NCI-H1930 (cell line): ENCODE results near the gene NEK11.
A peak's percentile ranks its signal among the peaks of the same experiment; 100 is the strongest.

Source experiments
- DNase-seq, 2 experiments: peaks; one replicate each; lab custom pipeline; 2025; lab: John Stamatoyannopoulos, UW

NEK11 gene

GRCh38 chr3:131026321-131027151 lies at the start of gene NEK11, which contains the start of gene ASTE1:
Gene NEK11 (plus strand): TSS chr3:131026877. CDS start chr3:131029709, 2,832 bp downstream.
Gene ASTE1 (minus strand): TSS chr3:131026825. CDS start chr3:131025306, 1,519 bp downstream.
- peak; percentile 61 to 75 for DNase-seq

- no peak for DNase-seq
Measured at GRCh38 chr3:130979117-130979516, 47.6 kb upstream of the NEK11 start.

GRCh38 chr3:130981469-130981868 lies 45.2 kb upstream of the NEK11 start:
- no peak for DNase-seq

GRCh38 chr3:130990282-130990681 lies 36.4 kb upstream of the NEK11 start:
- DNase-seq = no peak

- no peak for DNase-seq
Measured at GRCh38 chr3:130991126-130991525, 35.6 kb upstream of the NEK11 start.

GRCh38 chr3:130992344-130992743 lies 34.3 kb upstream of the NEK11 start:
- no peak for DNase-seq

GRCh38 chr3:130997289-130997688 lies 29.4 kb upstream of the NEK11 start:
- no peak for DNase-seq

GRCh38 chr3:131001071-131001470 lies 25.6 kb upstream of the NEK11 start:
- no peak for DNase-seq

GRCh38 chr3:131004603-131005002 lies 22.1 kb upstream of the NEK11 start:
- DNase-seq = no peak

- no peak for DNase-seq
Measured at GRCh38 chr3:131007256-131007655, 19.4 kb upstream of the NEK11 start.

GRCh38 chr3:131007782-131008181 lies 18.9 kb upstream of the NEK11 start:
- DNase-seq = no peak

- no peak for DNase-seq
Measured at GRCh38 chr3:131008326-131008725, 18.4 kb upstream of the NEK11 start.

GRCh38 chr3:131009698-131010097 lies 17.0 kb upstream of the NEK11 start:
- no peak for DNase-seq

GRCh38 chr3:131018970-131019369 lies 7.7 kb upstream of the NEK11 start:
- no peak for DNase-seq

GRCh38 chr3:131020122-131020693 lies 6.5 kb upstream of the NEK11 start:
- no peak for DNase-seq

GRCh38 chr3:131025539-131025938 lies 1.1 kb upstream of the NEK11 start:
- DNase-seq = no peak

- DNase-seq = no peak
Measured at GRCh38 chr3:131028844-131029243, 2.2 kb downstream of the NEK11 start.

GRCh38 chr3:131031660-131032059 lies 5.0 kb downstream of the NEK11 start:
- no peak for DNase-seq

- DNase-seq = peak in 1 of 2 experiments; percentile 37
Measured at GRCh38 chr3:131033480-131034080, 6.9 kb downstream of the NEK11 start.

GRCh38 chr3:131036200-131036816 lies 9.6 kb downstream of the NEK11 start:
- DNase-seq = no peak

- no peak for DNase-seq
Measured at GRCh38 chr3:131036986-131037385, 10.3 kb downstream of the NEK11 start.

- no peak for DNase-seq
Measured at GRCh38 chr3:131038326-131038725, 11.6 kb downstream of the NEK11 start.
